K562 (cell line): ENCODE measurements around the gene ACTG2. TPM values are rescaled to one million over a fixed set of nuclear protein-coding genes. Genes with fewer than 3 reads are reported as not detected.
A peak's percentile ranks its signal among the peaks of the same experiment; 100 is the strongest.

ENCODE experiments used
- ATAC-seq: fragments of 200-7000 bp; cut with Tn5 transposase; 3 replicates; pipeline ENCODE4 v1.9.1; 2020; ENCODE audit warnings: moderate library complexity
- BruUV-seq: library from RNA; stranded (reverse); fragments of 400-500 nt; replicated peaks from 2 replicates; lab custom pipeline; 2021; lab: Mats Ljungman, UMichigan
- CTCF ChIA-PET: fragments of 300-600 bp; formaldehyde crosslinking; extraction: SDS; loops from one replicate; lab custom pipeline; 2021; ENCODE audit warnings: low intra/inter-chr PET ratio; lab: Yijun Ruan, JAX
- POLR2A ChIA-PET: fragments of 300-600, 350-650 bp; sonication (Branson Sonifier 250); formaldehyde crosslinking; extraction: SDS; loops from one replicate; lab custom pipeline; 2021; ENCODE audit warnings: antibody characterized with exemption, inconsistent platforms; lab: Yijun Ruan, JAX
- DNase-seq, 4 experiments: peaks; one replicate each; pipeline versions ENCODE4 v3.0.0 to v3.0.0-alpha.2; 2011 to 2018; ENCODE audit warnings: low spot score in 3 of 4, mixed read lengths in 3 of 4; ENCODE audit errors: extremely low read depth in 1 of 4
- FAIRE-seq: peaks from 2 replicates; lab custom pipeline; 2011; peaks lifted over from hg19 to GRCh38; lab: Jason Lieb, UNC
- H2AFZ ChIP-seq: 2 replicates; pipeline ENCODE4 v1.6.0; 2011; ENCODE audit warnings: low read depth, low read length, control low read depth, inconsistent platforms
- H3K27ac ChIP-seq: fragments of 200-600 bp; 3 replicates; pipeline ENCODE4 v1.8.0; 2011; ENCODE audit warnings: low read depth, mild to moderate bottlenecking, control low read depth, inconsistent platforms, low read length, moderate library complexity, mixed read lengths; ENCODE audit errors: extremely low read depth
- H3K27me3 ChIP-seq, 2 experiments: fragments of 300-600 bp in 1 of 2; 2 replicates in 1 of 2; 3 replicates in 1 of 2; pipeline versions ENCODE4 v1.6.0 to v1.8.0; 2011; ENCODE audit warnings: inconsistent platforms in 2 of 2, low read length in 2 of 2, mild to moderate bottlenecking in 1 of 2, mixed read lengths in 1 of 2, moderate library complexity in 1 of 2; ENCODE audit not compliant: control insufficient read depth in 2 of 2, insufficient read depth in 2 of 2
- H3K36me3 ChIP-seq: fragments of 300-600 bp; 3 replicates; pipeline ENCODE4 v1.8.0; 2011; ENCODE audit warnings: mild to moderate bottlenecking, low read length, inconsistent platforms; ENCODE audit not compliant: control insufficient read depth, insufficient read depth
- H3K4me1 ChIP-seq, 2 experiments: fragments of 200-600 bp in 1 of 2; replicated peaks in 1 of 2; 2 replicates in 1 of 2; 3 replicates in 1 of 2; pipeline versions ENCODE4 v1.5.1 to v1.8.0; 2011; ENCODE audit warnings: inconsistent platforms in 2 of 2, low read length in 2 of 2, mild to moderate bottlenecking in 1 of 2, mixed read lengths in 1 of 2, moderate library complexity in 1 of 2; ENCODE audit not compliant: control insufficient read depth in 2 of 2, insufficient read depth in 2 of 2
- H3K4me2 ChIP-seq: 2 replicates; pipeline ENCODE4 v1.6.1; 2011; ENCODE audit warnings: low read length, control low read depth, inconsistent platforms, mixed read lengths; ENCODE audit not compliant: insufficient read depth
- H3K4me3 ChIP-seq: fragments of 200-600 bp; sonication (generic), shearing (Covaris generic); 2 replicates; pipeline ENCODE4 v1.5.1; 2016; ENCODE audit warnings: control low read depth, inconsistent platforms
- H3K79me2 ChIP-seq: fragments of 200-600 bp; 3 replicates; pipeline ENCODE4 v1.8.0; 2011; ENCODE audit warnings: low read length, inconsistent platforms; ENCODE audit not compliant: control insufficient read depth, insufficient read depth
- H3K9ac ChIP-seq, 2 experiments: 2 replicates each; pipeline versions ENCODE4 v1.6.0 to v1.6.1; 2011; ENCODE audit warnings: low read depth in 2 of 2, low read length in 2 of 2, control low read depth in 1 of 2, inconsistent platforms in 1 of 2, mild to moderate bottlenecking in 1 of 2, mixed read lengths in 1 of 2; ENCODE audit not compliant: insufficient read depth in 1 of 2
- H3K9me1 ChIP-seq: one replicate; pipeline ENCODE4 v1.6.0; 2011; ENCODE audit warnings: inconsistent platforms, mild to moderate bottlenecking, low read length, moderate library complexity; ENCODE audit not compliant: control insufficient read depth, insufficient read depth
- H3K9me3 ChIP-seq: replicated peaks from 2 replicates; pipeline ENCODE4 v1.5.1; 2011; ENCODE audit warnings: low read depth, low read length, inconsistent platforms; ENCODE audit not compliant: control insufficient read depth, insufficient read depth
- H4K20me1 ChIP-seq: replicated peaks from 2 replicates; pipeline ENCODE4 v1.6.1; 2011; ENCODE audit warnings: low read length, inconsistent platforms, mixed read lengths; ENCODE audit not compliant: control insufficient read depth, insufficient read depth
- C11orf30 ChIP-seq: fragments of 450-650 bp; IDR thresholded peaks from 2 replicates; pipeline ENCODE4 v1.6.1; 2016; ENCODE audit warnings: low read depth, mild to moderate bottlenecking
- CBX2 ChIP-seq: fragments of 200-600 bp; sonication (generic); IDR thresholded peaks from one replicate; pipeline ENCODE4 v1.6.1; 2012; ENCODE audit warnings: mild to moderate bottlenecking, low read length, inconsistent platforms; ENCODE audit not compliant: insufficient read depth, poor library complexity, severe bottlenecking
- CC2D1A ChIP-seq: fragments of 450-650 bp; IDR thresholded peaks from 2 replicates; pipeline ENCODE4 v1.6.1; 2017; ENCODE audit warnings: mild to moderate bottlenecking
- CCNT2 ChIP-seq: IDR thresholded peaks from 2 replicates; pipeline ENCODE4 v1.6.1; 2011; ENCODE audit warnings: borderline replicate concordance, low read depth, mild to moderate bottlenecking, moderate library complexity, mixed read lengths, low read length; ENCODE audit not compliant: insufficient read length; ENCODE audit errors: extremely low read depth
- GABPB1 ChIP-seq: sonication (generic); formaldehyde crosslinking; IDR thresholded peaks from 2 replicates; pipeline ENCODE4 v1.8.0; 2022; ENCODE audit warnings: mild to moderate bottlenecking, missing genetic modification reagents
- MAFF ChIP-seq: IDR thresholded peaks from 2 replicates; pipeline ENCODE4 v1.6.1; 2012; ENCODE audit warnings: low read length, improper control_type of control experiment
- MAFG ChIP-seq: fragments of 450-650 bp; conservative IDR thresholded peaks from 2 replicates; pipeline ENCODE4 v1.6.1; 2016; ENCODE audit warnings: missing genetic modification characterization, missing compliant biosample characterization
- POLR2B ChIP-seq: fragments of 450-650 bp; IDR thresholded peaks from 2 replicates; pipeline ENCODE4 v1.6.1; 2018; ENCODE audit warnings: low read depth; ENCODE audit not compliant: partially characterized antibody
- PYGO2 ChIP-seq: fragments of 450-650 bp; IDR thresholded peaks from 2 replicates; pipeline ENCODE4 v1.6.1; 2016; ENCODE audit warnings: mild to moderate bottlenecking, missing genetic modification characterization, moderate library complexity, missing compliant biosample characterization
- SREBF1 ChIP-seq: fragments of 150-350 bp; IDR thresholded peaks from 2 replicates; pipeline ENCODE4 v1.6.1; 2014; ENCODE audit warnings: antibody characterized with exemption, low read depth, low read length, borderline replicate concordance
- ZNF217 ChIP-seq: sonication (generic); formaldehyde crosslinking; IDR thresholded peaks from 2 replicates; pipeline ENCODE4 v1.8.0; 2022; ENCODE audit warnings: mild to moderate bottlenecking, missing genetic modification reagents
- ZNF24 ChIP-seq: fragments of 450-650 bp; IDR thresholded peaks from 2 replicates; pipeline ENCODE4 v1.6.1; 2016
- ZNF316 ChIP-seq: fragments of 450-650 bp; IDR thresholded peaks from 2 replicates; pipeline ENCODE4 v1.6.1; 2016
- ZNF717 ChIP-seq: fragments of 250-450 bp; sonication (Bioruptor Pico); IDR thresholded peaks from 2 replicates; pipeline ENCODE4 v1.5.0; 2021
- WGBS: fragments of 100-300 bp; shearing (Covaris generic); methylation state at CpG from one replicate; pipeline ENCODE4 v1.1.6; 2016; ENCODE audit warnings: low coverage, mixed read lengths; ENCODE audit not compliant: insufficient coverage; ENCODE audit errors: missing lambda C conversion rate; 5-methylcytosine and 5-hydroxymethylcytosine counted together
- in situ Hi-C: fragments of 300-500 bp; cut with MboI; formaldehyde crosslinking; loops from 4 replicates; pipeline ENCODE4 v1.15.0; 2018; ENCODE audit warnings: inconsistent platforms, mixed read lengths
- intact Hi-C: fragments of 100-400 bp; cut with micrococcal nuclease; formaldehyde crosslinking; loops from 2 replicates; pipeline ENCODE4 v1.14.2; 2022
- polyA plus RNA-seq, 8 experiments: library from polyadenylated mRNA; depleted of rRNA in 4 of 8; stranded (reverse) in 5 of 8; unstranded in 3 of 8; fragments of >200 nt; fragmentation: Nextera tagmentation in 2 of 8; fragmentation: Illumina TruSeq in 1 of 8; extraction: Ambion mirVana in 2 of 8; extraction: Trizol in 1 of 8; gene quantifications; 2 replicates each; pipeline versions ENCODE4 v1.2.1 to v1.2.3, GENCODE V29; 2011 to 2014; ENCODE audit warnings: inconsistent platforms in 1 of 8, missing spikeins in 1 of 8
- total RNA-seq, 7 experiments: library from RNA; depleted of rRNA in 6 of 7; stranded (reverse); fragments of >200 nt in 6 of 7; fragmentation: Illumina TruSeq in 2 of 7; extraction: Trizol in 2 of 7; gene quantifications; 2 replicates each; pipeline versions ENCODE4 v1.2.1 to v1.2.3, GENCODE V29; 2011 to 2021; ENCODE audit warnings: low replicate concordance in 1 of 7
- TF ChIP-seq, protein P1 (sequence below): fragments of 450-650 bp; IDR thresholded peaks from 2 replicates; pipeline ENCODE4 v1.6.1; 2016; ENCODE audit warnings: missing biosample characterization, missing genetic modification characterization
- TF ChIP-seq, protein P2 (sequence below): sonication (generic); formaldehyde crosslinking; IDR thresholded peaks from 2 replicates; pipeline ENCODE4 v1.8.1; 2022; ENCODE audit warnings: missing genetic modification reagents

Gene ACTG2
- total and polyA plus RNA-seq, 9 of the 15 experiments (the other 6 are each of a cell fraction or from before 2014, with no cell fraction given): 0.06 to 0.60 TPM; not detected in 7

GRCh38 chr2:73921581-73921980 lies 28.8 kb downstream of the ACTG2 start:
- in situ Hi-C loops (no loop called here), intact Hi-C loops (loop anchor here (1.0 to 10.0 kb wide), 2 partner anchors 66 to 223 kb away; partner anchors contain the start of gene BOLA3)
- no peaks in the 10 kb centered on the region for H3K9me3 ChIP-seq
- no peaks in the 10 kb centered on the region for H3K36me3 ChIP-seq
- 64% methylated on average over 9 of the region's 9 CpGs for WGBS
- ATAC-seq: peak; percentile 17
- POLR2A ChIA-PET: interaction anchor here (0.7 to 1.4 kb wide), 5 partner anchors 8 to 313 kb away, joined by 3 to 8 read pairs (median 4); partner anchors contain the start of gene BOLA3
- H3K4me2 ChIP-seq: peak overlapping the region; percentile 36; the same call in 1 of the 2 replicates
- H3K27ac ChIP-seq: no peak overlapping the region
- no TSS peak for BruUV-seq
- TF ChIP-seq CC2D1A: 0 out of 2 replicates have a peak, but pooled peaks have one; percentile 0
- TF ChIP-seq SREBF1: no peak
- TF ChIP-seq CBX2: no peak
- TF ChIP-seq, protein P1, sequence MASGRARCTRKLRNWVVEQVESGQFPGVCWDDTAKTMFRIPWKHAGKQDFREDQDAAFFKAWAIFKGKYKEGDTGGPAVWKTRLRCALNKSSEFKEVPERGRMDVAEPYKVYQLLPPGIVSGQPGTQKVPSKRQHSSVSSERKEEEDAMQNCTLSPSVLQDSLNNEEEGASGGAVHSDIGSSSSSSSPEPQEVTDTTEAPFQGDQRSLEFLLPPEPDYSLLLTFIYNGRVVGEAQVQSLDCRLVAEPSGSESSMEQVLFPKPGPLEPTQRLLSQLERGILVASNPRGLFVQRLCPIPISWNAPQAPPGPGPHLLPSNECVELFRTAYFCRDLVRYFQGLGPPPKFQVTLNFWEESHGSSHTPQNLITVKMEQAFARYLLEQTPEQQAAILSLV (tag): no peak
- no peak for TF ChIP-seq GABPB1 (CRISPR knock-in tag)
- TF ChIP-seq POLR2B: no peak
- TF ChIP-seq PYGO2 (tag): no peak
- TF ChIP-seq MAFG (tag): 0 out of 2 replicates have a peak, but pooled peaks have one; percentile 28
- TF ChIP-seq, protein P2, sequence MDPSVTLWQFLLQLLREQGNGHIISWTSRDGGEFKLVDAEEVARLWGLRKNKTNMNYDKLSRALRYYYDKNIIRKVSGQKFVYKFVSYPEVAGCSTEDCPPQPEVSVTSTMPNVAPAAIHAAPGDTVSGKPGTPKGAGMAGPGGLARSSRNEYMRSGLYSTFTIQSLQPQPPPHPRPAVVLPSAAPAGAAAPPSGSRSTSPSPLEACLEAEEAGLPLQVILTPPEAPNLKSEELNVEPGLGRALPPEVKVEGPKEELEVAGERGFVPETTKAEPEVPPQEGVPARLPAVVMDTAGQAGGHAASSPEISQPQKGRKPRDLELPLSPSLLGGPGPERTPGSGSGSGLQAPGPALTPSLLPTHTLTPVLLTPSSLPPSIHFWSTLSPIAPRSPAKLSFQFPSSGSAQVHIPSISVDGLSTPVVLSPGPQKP: no peak
- TF ChIP-seq ZNF316: peak; percentile 90
- TF ChIP-seq CCNT2: no peak
- TF ChIP-seq ZNF217: no peak
- peak; percentile 83 for TF ChIP-seq C11orf30
- TF ChIP-seq ZNF717 (CRISPR knock-in tag): no peak
- TF ChIP-seq ZNF24: no peak
- peak; percentile 10; the same call in 1 of the 2 replicates for TF ChIP-seq MAFF
- H4K20me1 ChIP-seq: no peaks in the 10 kb centered on the region
- CTCF ChIA-PET: no interaction called here
- H2AFZ ChIP-seq: peak overlapping the region; percentile 93
- H3K4me3 ChIP-seq: no peak overlapping the region
- H3K79me2 ChIP-seq: no peaks in the 10 kb centered on the region
- peak overlapping the region in 1 of 2 experiments; percentile 66; a peak in 2 of 4 replicates for H3K9ac ChIP-seq
- H3K9me1 ChIP-seq: no peaks in the 10 kb centered on the region
- H3K4me1 ChIP-seq: peaks cover 12 to 21% of the 10 kb centered on the region in 2 experiments
- FAIRE-seq: no peak
- no peaks in the 10 kb centered on the region for H3K27me3 ChIP-seq
- no peak for DNase-seq
